ENCODE results near the gene DNAH7. TPM values are rescaled to one million over a fixed set of nuclear protein-coding genes. Genes with fewer than 3 reads are reported as not detected.

Gene DNAH7
- total RNA-seq, 4 donors from 2014 or later = 1.6 to 5.0 (median 3.0) TPM

DNA sequence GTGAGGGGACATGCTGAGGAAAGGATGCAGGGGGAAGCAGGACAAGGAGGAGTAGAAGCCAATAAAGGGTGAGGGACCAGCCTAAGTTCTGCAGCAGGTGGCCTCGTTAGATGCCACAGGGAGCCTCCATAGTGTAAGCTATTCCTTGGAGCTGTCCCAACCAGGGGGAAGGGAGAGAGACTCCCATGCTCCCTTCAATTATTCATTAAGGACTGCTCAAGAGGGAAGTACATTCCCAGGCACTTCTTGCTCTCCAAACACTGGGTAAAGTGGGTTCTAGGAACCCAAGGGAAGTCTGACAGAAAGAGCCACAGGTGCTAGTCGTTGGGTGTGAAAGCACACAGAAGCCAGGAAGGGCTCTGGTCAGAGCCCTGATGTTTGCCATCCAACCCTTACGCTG lies 217.9 kb downstream of the DNAH7 start:
- DNase-seq (ENCODE audit: low spot score in 2 of 2) = no peak

GRCh38 chr2:195848119-195848899 lies 220.3 kb downstream of the DNAH7 start:
- H3K4me3 ChIP-seq = no peak overlapping the region
- DNase-seq (ENCODE audit: low spot score in 2 of 2) = no peak
- TF ChIP-seq, protein P1, sequence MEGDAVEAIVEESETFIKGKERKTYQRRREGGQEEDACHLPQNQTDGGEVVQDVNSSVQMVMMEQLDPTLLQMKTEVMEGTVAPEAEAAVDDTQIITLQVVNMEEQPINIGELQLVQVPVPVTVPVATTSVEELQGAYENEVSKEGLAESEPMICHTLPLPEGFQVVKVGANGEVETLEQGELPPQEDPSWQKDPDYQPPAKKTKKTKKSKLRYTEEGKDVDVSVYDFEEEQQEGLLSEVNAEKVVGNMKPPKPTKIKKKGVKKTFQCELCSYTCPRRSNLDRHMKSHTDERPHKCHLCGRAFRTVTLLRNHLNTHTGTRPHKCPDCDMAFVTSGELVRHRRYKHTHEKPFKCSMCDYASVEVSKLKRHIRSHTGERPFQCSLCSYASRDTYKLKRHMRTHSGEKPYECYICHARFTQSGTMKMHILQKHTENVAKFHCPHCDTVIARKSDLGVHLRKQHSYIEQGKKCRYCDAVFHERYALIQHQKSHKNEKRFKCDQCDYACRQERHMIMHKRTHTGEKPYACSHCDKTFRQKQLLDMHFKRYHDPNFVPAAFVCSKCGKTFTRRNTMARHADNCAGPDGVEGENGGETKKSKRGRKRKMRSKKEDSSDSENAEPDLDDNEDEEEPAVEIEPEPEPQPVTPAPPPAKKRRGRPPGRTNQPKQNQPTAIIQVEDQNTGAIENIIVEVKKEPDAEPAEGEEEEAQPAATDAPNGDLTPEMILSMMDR (IDR thresholded peaks at IDR 0.05) = no peak
- TF ChIP-seq EP300 (IDR thresholded peaks at IDR 0.05) (no peak), POLR2A (IDR thresholded peaks at IDR 0.05) (no peak)
- H3K4me1 ChIP-seq = no peaks in the 10 kb centered on the region
- H3K36me3 ChIP-seq = peaks cover 0 to 4% (median 0%) of the 10 kb centered on the region in 3 donors
- no peak overlapping the region for H3K27ac ChIP-seq
- WGBS, 2 donors = 89% methylated on average over 4 of the region's 4 CpGs
- H3K27me3 ChIP-seq = no peaks in the 10 kb centered on the region
- no peaks in the 10 kb centered on the region for H3K9me3 ChIP-seq

More for the DNA sequence above, 217.9 kb downstream of the DNAH7 start:
- Histone ChIP-seq H3K9me3 (no peaks in the 10 kb centered on the region), H3K27ac (no peak overlapping the region), H3K27me3 (no peaks in the 10 kb centered on the region), H3K36me3 (peaks cover 0 to 4% (median 0%) of the 10 kb centered on the region in 3 donors), H3K4me1 (no peaks in the 10 kb centered on the region), H3K4me3 (no peak overlapping the region)
- 76 to 84% methylated on average over 3 of the region's 3 CpGs for WGBS, 2 donors
- no peak for TF ChIP-seq EP300 (IDR thresholded peaks at IDR 0.05)
- TF ChIP-seq, protein P1 (IDR thresholded peaks at IDR 0.05) = no peak
- TF ChIP-seq POLR2A (IDR thresholded peaks at IDR 0.05) = no peak

- WGBS, 2 donors = 72 to 74% methylated on average over 3 of the region's 3 CpGs
- TF ChIP-seq POLR2A (IDR thresholded peaks at IDR 0.05) (no peak), EP300 (IDR thresholded peaks at IDR 0.05) (no peak)
- TF ChIP-seq, protein P1 (IDR thresholded peaks at IDR 0.05) = no peak
- no peaks in the 10 kb centered on the region for H3K27me3 ChIP-seq
Observed at GRCh38 chr2:195842932-195843331, 225.7 kb downstream of the DNAH7 start.

DNA sequence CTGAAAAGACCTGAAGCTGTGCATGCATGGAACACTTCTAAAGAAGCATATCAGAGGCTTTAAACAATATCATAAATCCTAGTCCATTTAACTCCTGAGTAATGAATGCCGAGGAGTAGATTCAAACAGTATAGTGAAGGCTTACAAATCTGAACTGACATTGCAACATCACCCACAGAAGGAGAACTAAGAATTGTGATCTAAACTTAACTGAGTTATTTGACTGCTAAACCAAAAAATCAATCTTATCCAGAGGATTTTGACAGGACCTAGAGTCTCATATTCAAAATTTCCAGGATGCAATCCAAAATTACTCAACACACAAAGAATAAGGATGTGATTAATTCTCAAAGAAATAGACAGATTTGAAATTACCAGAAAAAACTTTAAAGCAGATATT lies 230.6 kb downstream of the DNAH7 start:
- H3K4me1 ChIP-seq = no peaks in the 10 kb centered on the region
- TF ChIP-seq EP300 (IDR thresholded peaks at IDR 0.05) (no peak), POLR2A (IDR thresholded peaks at IDR 0.05) (no peak)
- TF ChIP-seq, protein P1 (IDR thresholded peaks at IDR 0.05) = no peak
- no peak overlapping the region for H3K27ac ChIP-seq
- 68 to 76% methylated on average over 1 of the region's 1 CpG for WGBS, 2 donors
- no peaks in the 10 kb centered on the region for H3K9me3 ChIP-seq
- H3K27me3 ChIP-seq = no peaks in the 10 kb centered on the region
- no peak overlapping the region for H3K4me3 ChIP-seq
- no peaks in the 10 kb centered on the region for H3K36me3 ChIP-seq
- no peak for DNase-seq (ENCODE audit: low spot score in 2 of 2)

More at GRCh38 chr2:195842932-195843331, 225.7 kb downstream of the DNAH7 start:
- H3K4me3 ChIP-seq = no peak overlapping the region
- H3K27ac ChIP-seq = no peak overlapping the region
- no peak for DNase-seq (ENCODE audit: low spot score in 2 of 2)
- H3K9me3 ChIP-seq = no peaks in the 10 kb centered on the region
- H3K4me1 ChIP-seq = no peaks in the 10 kb centered on the region
- peaks cover 0 to 4% (median 0%) of the 10 kb centered on the region in 3 donors for H3K36me3 ChIP-seq

- TF ChIP-seq, protein P1 (IDR thresholded peaks at IDR 0.05) = no peak
- TF ChIP-seq EP300 (IDR thresholded peaks at IDR 0.05) (no peak), POLR2A (IDR thresholded peaks at IDR 0.05) (no peak)
- Histone ChIP-seq H3K4me1 (no peaks in the 10 kb centered on the region), H3K36me3 (no peaks in the 10 kb centered on the region), H3K27me3 (no peaks in the 10 kb centered on the region), H3K9me3 (no peaks in the 10 kb centered on the region), H3K27ac (no peak overlapping the region), H3K4me3 (no peak overlapping the region)
- 88 to 97% methylated on average over 2 of the region's 2 CpGs for WGBS, 2 donors
- no peak for DNase-seq (ENCODE audit: low spot score in 2 of 2)
Observed at GRCh38 chr2:195836002-195836401, 232.6 kb downstream of the DNAH7 start.

Measured in tibial nerve (tissue), 4 donors.